GM21619 (cell line): ENCODE data around the gene GJD2.

Experiments used
- ATAC-seq: cut with Tn5 transposase; IDR thresholded peaks from one replicate; pipeline ENCODE4 v1.9.1; 2021; ENCODE audit not compliant: unreplicated experiment

Gene GJD2

DNA sequence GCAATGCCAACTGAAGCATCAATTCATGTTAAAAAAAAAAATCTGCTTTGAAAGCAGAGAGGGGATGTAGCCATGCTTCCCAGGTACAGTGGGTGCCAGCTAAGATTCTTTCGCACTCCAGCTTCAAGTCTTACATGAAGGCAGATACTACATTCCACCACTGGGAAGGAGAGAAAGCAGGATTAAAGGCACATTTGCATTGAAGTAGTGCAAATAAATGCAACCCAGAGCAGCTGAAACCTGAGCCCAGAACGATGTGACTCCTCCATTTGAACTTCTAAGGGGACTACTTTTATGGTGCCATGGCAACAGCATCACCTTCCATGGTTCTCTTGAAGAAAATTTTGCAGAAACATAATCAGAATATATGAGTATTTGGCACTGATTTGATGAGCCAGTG is 19.1 kb upstream of the GJD2 start:
- no peak for ATAC-seq

DNA sequence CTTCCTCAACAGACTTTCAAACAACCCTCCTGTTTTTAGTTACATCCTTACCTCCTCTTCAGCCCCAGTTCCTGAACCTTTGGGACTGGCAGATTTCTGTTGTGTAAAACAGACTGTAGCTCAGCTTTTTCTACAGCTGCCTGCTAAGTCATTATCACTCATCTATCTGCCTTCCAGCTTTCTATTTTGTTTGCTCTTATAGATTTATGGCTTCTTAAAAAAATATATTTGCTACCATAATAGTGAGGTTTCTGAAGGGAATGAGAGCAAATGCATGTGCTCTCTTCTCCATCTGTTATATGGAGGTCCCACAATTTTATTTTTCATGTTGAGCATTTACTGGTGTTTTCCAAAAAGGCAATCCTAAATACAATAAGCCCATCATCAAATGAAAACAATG is 18.2 kb upstream of the GJD2 start:
- no peak for ATAC-seq

DNA sequence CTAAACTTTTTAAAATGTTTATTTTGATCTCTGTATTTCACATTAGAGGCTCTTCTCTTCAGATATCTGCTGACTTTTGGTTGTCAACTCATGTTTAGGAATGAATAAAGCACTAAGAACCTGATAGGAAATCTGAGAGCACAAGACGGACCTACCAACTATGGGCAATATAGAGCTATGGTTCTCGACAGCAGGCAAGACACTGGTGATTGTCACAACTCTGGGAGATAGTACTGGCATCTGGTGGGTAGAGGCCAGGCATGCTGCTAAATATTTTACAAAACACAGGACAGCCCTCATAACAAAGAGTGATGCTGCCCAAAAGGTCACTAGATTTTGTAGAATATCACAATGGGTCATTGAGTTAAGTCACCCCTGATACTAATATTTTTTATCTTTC is 17.5 kb upstream of the GJD2 start:
- no peak for ATAC-seq

- ATAC-seq = no peak
Observed at GRCh38 chr15:34769711-34770110, 14.9 kb upstream of the GJD2 start.

GRCh38 chr15:34768530-34768929 is 13.7 kb upstream of the GJD2 start:
- no peak for ATAC-seq

GRCh38 chr15:34765741-34766140 is 10.9 kb upstream of the GJD2 start:
- no peak for ATAC-seq

- no peak for ATAC-seq
Observed at GRCh38 chr15:34760909-34761308, 6.1 kb upstream of the GJD2 start.

DNA sequence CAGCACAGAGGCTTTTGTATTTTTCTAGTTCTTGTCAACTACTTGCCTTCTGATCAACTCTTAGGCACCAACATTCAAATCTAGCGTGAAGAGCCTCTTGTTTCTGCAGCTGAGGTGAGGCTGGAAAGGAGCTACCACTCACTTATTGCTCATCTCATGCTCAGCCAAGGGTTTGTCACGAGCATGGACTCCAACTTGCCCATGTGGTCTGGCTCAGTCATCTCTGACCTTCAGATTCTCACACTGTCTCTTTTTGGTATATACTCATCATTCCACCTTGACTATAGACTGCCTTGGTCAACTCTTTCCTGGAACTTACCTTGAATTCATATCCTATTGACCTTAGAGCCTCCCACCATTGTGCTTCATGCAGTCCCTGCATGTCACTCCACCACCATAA is 5.2 kb upstream of the GJD2 start:
- no peak for ATAC-seq

DNA sequence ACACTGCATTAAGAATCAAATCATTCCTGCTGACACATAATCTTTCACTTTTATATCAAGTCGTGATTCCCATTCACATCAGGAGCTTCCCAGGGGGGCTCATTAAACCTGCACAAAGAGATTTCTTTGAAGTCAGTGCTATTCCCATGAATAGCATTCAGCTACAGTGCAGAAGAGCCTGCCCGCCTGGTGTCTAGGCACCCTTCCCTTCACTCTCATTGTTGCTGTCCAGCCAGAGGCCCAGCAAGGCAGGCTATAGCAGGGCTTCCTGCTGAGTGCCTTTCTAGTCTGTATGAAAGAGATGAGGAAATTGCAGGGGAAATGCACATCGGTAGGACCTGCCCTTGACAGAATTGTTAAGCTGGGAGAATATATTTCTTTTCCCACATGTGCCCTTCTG is 4.5 kb upstream of the GJD2 start:
- ATAC-seq = no peak

DNA sequence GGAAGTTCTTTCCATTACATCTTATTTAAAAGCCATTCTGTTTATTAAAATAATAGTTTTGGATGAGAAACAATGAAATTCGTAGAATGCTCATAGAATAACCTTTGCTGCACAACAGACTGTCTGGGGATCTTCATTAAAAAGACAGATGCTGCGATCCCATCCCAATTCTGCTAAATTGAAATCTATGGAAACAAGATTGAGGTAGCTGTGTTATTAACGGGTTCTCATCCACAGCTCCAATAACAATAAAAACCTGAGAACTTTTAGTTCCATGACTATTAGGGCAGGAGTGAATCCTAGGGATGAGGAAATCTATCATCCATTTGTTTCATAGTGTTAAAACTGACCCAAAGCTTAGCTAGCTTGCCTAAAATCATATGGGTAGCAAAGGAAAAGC is 2.5 kb upstream of the GJD2 start:
- ATAC-seq = no peak

- no peak for ATAC-seq
Observed at GRCh38 chr15:34755419-34755773, 598 bp upstream of the GJD2 start.

DNA sequence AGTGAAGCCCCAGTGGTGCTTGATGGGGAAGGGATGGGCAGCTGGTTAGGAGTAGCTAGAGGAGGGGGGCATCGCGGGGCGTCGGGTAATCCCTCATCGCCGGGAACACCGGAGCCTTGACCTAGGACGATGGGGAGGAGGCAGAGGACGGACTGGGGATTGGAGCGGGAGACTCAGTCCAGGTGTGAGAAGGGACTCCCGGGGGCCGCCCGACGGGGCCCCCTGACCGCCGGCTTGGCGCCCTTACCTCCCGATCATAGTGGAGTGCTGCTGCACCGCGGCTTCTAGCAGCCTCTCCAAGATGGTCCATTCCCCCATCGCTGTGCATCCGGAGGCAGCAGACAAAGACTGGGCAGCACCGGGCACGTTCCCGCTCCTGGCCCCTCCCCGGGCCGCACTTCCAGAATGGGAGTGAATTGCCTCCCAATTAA is 612 bp downstream of the GJD2 start:
- ATAC-seq = no peak

DNA sequence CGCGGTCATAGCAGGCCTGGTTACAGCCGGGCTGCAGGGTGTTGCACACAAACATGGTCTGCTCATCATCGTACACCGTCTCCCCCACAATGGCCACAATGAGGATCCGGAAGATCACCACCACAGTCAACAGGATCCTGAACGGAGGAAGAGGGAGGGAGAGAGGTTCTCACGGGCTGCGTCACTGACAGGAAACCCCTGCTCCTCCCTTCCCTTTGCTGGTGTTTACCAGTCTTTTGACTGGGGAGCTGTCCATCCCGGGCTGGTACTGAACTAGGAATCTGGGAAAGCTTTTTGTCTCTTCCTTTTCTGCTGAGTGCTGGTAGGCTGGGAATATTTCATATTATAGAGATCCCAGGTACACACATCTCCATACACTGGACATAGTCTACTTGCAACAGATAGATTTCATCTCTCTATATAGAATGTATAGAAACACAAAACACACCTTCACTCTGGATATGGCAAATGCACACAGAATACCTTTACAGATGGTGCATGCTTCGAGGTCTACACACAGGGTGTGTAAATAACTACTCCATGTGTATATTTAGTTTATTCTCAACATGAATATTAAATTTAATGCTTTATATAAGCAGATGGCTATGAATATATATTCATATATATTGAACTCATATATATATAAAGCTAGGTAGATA is 1.4 kb downstream of the GJD2 start:
- ATAC-seq = no peak

GRCh38 chr15:34749691-34750090 is 5.1 kb downstream of the GJD2 start:
- no peak for ATAC-seq

- no peak for ATAC-seq
Observed at GRCh38 chr15:34739346-34739745, 15.5 kb downstream of the GJD2 start.

DNA sequence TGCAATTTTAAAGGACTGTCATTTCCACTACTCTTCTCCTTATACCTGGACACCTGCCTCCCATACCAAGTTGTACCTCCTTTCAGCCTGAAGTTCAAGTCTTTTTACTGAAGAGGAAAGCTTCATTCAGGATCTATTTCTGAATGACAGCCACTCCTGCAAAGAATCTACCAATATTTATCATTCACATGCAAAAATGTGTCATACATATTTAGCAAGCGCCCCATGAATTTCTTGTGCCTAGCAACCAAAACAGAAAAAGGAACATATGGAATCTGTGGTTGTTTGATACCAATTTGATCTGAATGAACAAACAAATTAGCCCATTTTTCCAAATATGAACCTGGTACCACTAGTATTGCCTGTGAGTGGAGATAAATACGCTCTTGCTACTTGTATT is 16.8 kb downstream of the GJD2 start:
- ATAC-seq = no peak

DNA sequence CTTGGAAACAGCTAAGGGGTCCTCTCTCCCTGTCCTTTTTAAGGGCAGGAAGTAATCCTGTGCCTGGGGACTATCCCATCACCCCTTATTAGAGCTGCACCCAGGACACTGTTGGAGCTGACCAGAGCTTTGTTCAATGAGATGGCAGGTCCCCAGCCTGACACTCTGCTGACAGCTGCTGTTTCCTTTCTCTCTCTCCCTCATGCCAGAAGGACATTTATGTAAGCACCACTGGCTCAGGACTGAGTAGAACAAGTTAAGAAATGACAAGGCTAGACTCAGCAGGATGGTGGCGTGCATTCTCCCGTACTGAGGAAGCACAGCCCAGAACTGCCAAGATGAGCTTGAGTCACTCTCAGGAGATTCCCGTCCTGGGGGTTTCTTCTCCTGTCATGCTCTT is 17.3 kb downstream of the GJD2 start:
- ATAC-seq = no peak

- no peak for ATAC-seq
Observed at GRCh38 chr15:34734303-34734702, 20.5 kb downstream of the GJD2 start.

- ATAC-seq = no peak
Observed at GRCh38 chr15:34733621-34734020, 21.2 kb downstream of the GJD2 start.

DNA sequence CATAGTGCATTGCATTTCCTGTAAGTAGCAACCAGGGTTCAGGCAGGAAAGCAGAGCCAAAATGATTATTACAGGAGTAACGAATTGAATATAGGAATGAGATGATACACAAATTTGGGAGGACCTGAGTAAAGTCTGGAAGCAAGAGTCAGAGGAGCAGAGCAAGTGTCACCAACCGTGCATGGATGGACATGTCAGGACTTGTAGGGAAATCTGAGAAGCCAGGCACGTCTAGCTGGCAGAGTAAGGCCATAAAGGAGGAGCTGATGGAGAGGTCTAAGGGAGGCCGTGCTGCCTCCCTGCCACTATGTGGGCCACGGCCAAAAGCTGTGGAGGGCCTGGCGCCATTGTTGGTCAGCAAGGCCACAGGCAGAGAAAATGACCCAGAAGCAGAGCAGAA is 22.4 kb downstream of the GJD2 start:
- ATAC-seq = no peak

DNA sequence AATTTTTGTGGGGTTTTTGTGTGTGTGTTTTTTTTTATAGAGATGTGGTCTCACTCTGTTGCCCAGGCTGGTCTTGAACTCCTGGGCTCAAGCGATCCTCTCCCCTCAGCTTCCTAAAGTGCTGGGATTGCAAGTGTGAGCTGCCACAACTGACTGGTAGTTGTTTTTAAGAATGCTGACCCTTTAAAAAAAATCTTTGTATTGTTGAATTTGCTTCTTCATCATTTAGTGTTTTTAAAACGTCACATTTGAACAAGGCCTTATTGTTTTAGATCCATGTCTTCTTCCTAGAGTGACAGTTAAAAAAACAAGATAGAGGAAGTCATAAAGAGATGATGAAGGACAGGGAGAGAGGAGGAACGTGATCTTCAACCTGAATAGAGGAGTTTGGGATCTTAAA is 24.1 kb downstream of the GJD2 start:
- ATAC-seq = no peak

DNA sequence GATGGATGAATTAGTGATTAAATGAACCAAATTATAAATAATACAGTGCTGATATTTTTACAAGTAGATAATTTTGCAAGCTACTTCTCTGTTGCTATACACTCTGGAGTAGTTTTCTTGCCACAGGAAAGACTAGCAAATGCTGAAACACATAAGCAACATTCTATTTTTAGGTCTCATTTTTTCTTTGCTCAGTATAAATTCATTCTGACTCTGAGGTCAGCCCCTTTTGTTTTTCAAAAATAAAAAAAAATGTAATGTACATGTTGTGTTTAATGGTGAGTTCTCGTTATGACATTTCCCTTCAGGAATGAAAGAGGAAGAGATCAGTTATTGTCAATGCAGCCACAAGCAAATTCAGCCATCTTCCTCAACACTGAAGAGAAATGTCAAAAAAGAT is 24.9 kb downstream of the GJD2 start:
- ATAC-seq = no peak

GRCh38 chr15:34729056-34729455 is 25.7 kb downstream of the GJD2 start:
- ATAC-seq = no peak
